K562 (cell line): Measurements from ENCODE around the gene HIVEP3.

Experiments used
- CBFA2T2 ChIP-seq: fragments of 450-650 bp; conservative IDR thresholded peaks from 2 replicates; pipeline ENCODE4 v1.6.1; 2017; ENCODE audit warnings: mild to moderate bottlenecking
- EGR1 ChIP-seq: fragments of 450-650 bp; conservative IDR thresholded peaks from 2 replicates; pipeline ENCODE4 v1.6.1; 2017; ENCODE audit warnings: mild to moderate bottlenecking
- HDAC2 ChIP-seq: fragments of 450-650 bp; IDR thresholded peaks from 2 replicates; pipeline ENCODE4 v1.6.1; 2016; ENCODE audit warnings: mild to moderate bottlenecking
- MAFF ChIP-seq: IDR thresholded peaks from 2 replicates; pipeline ENCODE4 v1.6.1; 2012; ENCODE audit warnings: low read length, improper control_type of control experiment
- MTA3 ChIP-seq: fragments of 450-650 bp; formaldehyde crosslinking; IDR thresholded peaks from 2 replicates; pipeline ENCODE4 v1.6.1; 2017; ENCODE audit warnings: mild to moderate bottlenecking, borderline replicate concordance
- MYC ChIP-seq, 2 experiments: fragments of 250-450 bp in 1 of 2; sonication (Bioruptor Pico) in 1 of 2; IDR thresholded peaks; 2 replicates each; pipeline versions ENCODE4 v1.5.1 to v1.6.1; 2012 to 2021; ENCODE audit warnings: low read depth in 2 of 2, borderline replicate concordance in 1 of 2, improper control_type of control experiment in 1 of 2, low read length in 1 of 2, mild to moderate bottlenecking in 1 of 2, moderate library complexity in 1 of 2
- RBM25 ChIP-seq: fragments of 200-400 bp; formaldehyde crosslinking; IDR thresholded peaks from 2 replicates; pipeline ENCODE4 v1.6.1; 2018; ENCODE audit warnings: low read length, low read depth, moderate library complexity; ENCODE audit not compliant: severe bottlenecking
- SREBF1 ChIP-seq: fragments of 150-350 bp; IDR thresholded peaks from 2 replicates; pipeline ENCODE4 v1.6.1; 2014; ENCODE audit warnings: antibody characterized with exemption, low read depth, low read length, borderline replicate concordance
- ZNF436 ChIP-seq: fragments of 250-450, 450-650 bp; sonication (Bioruptor Pico); formaldehyde crosslinking; IDR thresholded peaks from 2 replicates; pipeline ENCODE4 v1.7.0; 2020; ENCODE audit warnings: mild to moderate bottlenecking
- TF ChIP-seq, protein P1 (sequence below): sonication (generic); formaldehyde crosslinking; IDR thresholded peaks from 2 replicates; pipeline ENCODE4 v1.8.1; 2023; ENCODE audit warnings: mild to moderate bottlenecking, missing genetic modification reagents
- TF ChIP-seq, protein P2 (sequence below): IDR thresholded peaks from 2 replicates; pipeline ENCODE4 v1.6.1; 2012; ENCODE audit warnings: low read depth, low read length, improper control_type of control experiment, borderline replicate concordance
- TF ChIP-seq, protein P3 (sequence below): fragments of 250-450 bp; sonication (Bioruptor Pico); IDR thresholded peaks from 2 replicates; pipeline ENCODE4 v1.4.0; 2020; ENCODE audit warnings: mild to moderate bottlenecking, moderate library complexity

DNA sequence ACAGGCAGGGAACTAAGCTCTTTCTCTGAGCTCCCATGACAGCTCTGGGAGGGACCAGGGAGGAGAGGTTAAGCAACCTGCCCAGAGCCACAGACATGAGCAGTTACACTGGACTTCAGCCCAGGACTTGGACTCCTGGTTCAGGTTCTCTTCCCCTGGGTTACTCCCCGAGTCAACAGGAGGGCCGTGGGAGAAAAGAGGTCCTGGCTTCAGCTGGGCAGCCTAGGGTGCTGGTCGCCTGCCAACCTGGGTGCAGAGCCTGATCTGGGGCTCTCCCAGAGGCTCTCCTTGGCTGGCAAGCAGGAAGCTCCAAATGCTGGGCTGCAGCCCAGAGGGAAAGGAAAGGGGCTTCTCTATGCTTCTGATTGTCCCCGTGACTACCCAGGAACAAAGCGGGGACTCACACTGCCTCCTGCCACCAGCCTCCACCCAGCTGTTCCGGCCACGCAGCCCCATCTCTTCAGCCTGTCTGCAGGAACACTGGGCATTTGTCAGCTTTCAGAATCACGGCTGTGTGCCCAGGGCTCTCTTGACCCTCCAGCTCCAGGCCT is 141.8 kb downstream of the HIVEP3 start:
- TF ChIP-seq, protein P1, sequence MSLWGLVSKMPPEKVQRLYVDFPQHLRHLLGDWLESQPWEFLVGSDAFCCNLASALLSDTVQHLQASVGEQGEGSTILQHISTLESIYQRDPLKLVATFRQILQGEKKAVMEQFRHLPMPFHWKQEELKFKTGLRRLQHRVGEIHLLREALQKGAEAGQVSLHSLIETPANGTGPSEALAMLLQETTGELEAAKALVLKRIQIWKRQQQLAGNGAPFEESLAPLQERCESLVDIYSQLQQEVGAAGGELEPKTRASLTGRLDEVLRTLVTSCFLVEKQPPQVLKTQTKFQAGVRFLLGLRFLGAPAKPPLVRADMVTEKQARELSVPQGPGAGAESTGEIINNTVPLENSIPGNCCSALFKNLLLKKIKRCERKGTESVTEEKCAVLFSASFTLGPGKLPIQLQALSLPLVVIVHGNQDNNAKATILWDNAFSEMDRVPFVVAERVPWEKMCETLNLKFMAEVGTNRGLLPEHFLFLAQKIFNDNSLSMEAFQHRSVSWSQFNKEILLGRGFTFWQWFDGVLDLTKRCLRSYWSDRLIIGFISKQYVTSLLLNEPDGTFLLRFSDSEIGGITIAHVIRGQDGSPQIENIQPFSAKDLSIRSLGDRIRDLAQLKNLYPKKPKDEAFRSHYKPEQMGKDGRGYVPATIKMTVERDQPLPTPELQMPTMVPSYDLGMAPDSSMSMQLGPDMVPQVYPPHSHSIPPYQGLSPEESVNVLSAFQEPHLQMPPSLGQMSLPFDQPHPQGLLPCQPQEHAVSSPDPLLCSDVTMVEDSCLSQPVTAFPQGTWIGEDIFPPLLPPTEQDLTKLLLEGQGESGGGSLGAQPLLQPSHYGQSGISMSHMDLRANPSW (CRISPR knock-in tag), result no peak
- TF ChIP-seq MTA3 (no peak), HDAC2 (no peak), EGR1 (no peak), CBFA2T2 (no peak), RBM25 (no peak), SREBF1 (no peak), ZNF436 (CRISPR knock-in tag) (no peak), MAFF (no peak), MYC (IDR thresholded peaks at IDR 0.05; ENCODE audit: low read depth, low read length) (no peak), MYC (CRISPR knock-in tag; IDR thresholded peaks at IDR 0.05; ENCODE audit: borderline replicate concordance, low read depth) (no peak)
- TF ChIP-seq, protein P2, sequence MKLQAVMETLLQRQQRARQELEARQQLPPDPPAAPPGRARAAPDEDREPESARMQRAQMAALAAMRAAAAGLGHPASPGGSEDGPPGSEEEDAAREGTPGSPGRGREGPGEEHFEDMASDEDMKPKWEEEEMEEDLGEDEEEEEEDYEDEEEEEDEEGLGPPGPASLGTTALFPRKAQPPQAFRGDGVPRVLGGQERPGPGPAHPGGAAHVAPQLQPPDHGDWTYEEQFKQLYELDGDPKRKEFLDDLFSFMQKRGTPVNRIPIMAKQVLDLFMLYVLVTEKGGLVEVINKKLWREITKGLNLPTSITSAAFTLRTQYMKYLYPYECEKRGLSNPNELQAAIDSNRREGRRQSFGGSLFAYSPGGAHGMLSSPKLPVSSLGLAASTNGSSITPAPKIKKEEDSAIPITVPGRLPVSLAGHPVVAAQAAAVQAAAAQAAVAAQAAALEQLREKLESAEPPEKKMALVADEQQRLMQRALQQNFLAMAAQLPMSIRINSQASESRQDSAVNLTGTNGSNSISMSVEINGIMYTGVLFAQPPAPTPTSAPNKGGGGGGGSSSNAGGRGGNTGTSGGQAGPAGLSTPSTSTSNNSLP, result no peak
- TF ChIP-seq, protein P3, sequence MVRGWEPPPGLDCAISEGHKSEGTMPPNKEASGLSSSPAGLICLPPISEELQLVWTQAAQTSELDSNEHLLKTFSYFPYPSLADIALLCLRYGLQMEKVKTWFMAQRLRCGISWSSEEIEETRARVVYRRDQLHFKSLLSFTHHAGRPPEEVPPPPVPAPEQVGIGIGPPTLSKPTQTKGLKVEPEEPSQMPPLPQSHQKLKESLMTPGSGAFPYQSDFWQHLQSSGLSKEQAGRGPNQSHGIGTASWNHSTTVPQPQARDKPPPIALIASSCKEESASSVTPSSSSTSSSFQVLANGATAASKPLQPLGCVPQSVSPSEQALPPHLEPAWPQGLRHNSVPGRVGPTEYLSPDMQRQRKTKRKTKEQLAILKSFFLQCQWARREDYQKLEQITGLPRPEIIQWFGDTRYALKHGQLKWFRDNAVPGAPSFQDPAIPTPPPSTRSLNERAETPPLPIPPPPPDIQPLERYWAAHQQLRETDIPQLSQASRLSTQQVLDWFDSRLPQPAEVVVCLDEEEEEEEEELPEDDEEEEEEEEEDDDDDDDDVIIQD (CRISPR knock-in tag), result no peak
